Thyroid gland (tissue), 4 donors: ENCODE measurements around the gene TP53BP2. TPM values are rescaled to one million over a fixed set of nuclear protein-coding genes. Genes with fewer than 3 reads are reported as not detected.

ENCODE experiments used
- DNase-seq, 2 donors: peaks; one replicate each; pipeline ENCODE4 v3.0.0-alpha.2; 2019
- H3K27ac ChIP-seq, 3 donors: fragments of 200-600 bp; sonication (generic); 1 replicate in 2 of 3; 2 replicates in 1 of 3; pipeline ENCODE4 v1.5.1; 2016 to 2019; ENCODE audit warnings: mild to moderate bottlenecking in 1 of 3, moderate library complexity in 1 of 3
- H3K27me3 ChIP-seq: fragments of 200-600 bp; sonication (generic); one replicate; pipeline ENCODE4 v1.5.1; 2019
- H3K36me3 ChIP-seq, 2 donors: fragments of 200-600 bp; sonication (generic); one replicate each; pipeline ENCODE4 v1.5.1; 2016 to 2019
- H3K4me1 ChIP-seq, 2 donors: fragments of 200-600 bp; sonication (generic); one replicate each; pipeline ENCODE4 v1.5.1; 2017 to 2019
- H3K4me3 ChIP-seq, 3 donors: fragments of 200-600 bp; sonication (generic); replicated peaks in 1 of 3; 1 replicate in 2 of 3; 2 replicates in 1 of 3; pipeline ENCODE4 v1.5.1; 2016; ENCODE audit warnings: mild to moderate bottlenecking in 1 of 3
- H3K9me3 ChIP-seq: fragments of 200-600 bp; sonication (generic); one replicate; pipeline ENCODE4 v1.5.1; 2017
- CTCF ChIP-seq, 6 experiments: fragments of 200-600 bp in 3 of 6; fragments of 450-650 bp in 3 of 6; sonication (generic) in 3 of 6; IDR thresholded peaks; one replicate each; pipeline ENCODE4 v1.5.1; 2016 to 2019; ENCODE audit warnings: antibody characterized with exemption in 6 of 6, mild to moderate bottlenecking in 2 of 6, inconsistent platforms in 1 of 6, moderate library complexity in 1 of 6
- POLR2A ChIP-seq, 2 donors: fragments of 450-650 bp; IDR thresholded peaks; one replicate each; pipeline ENCODE4 v1.6.1; 2017; ENCODE audit warnings: antibody characterized with exemption in 2 of 2, mild to moderate bottlenecking in 2 of 2, moderate library complexity in 1 of 2
- WGBS, 2 donors: methylation state at CpG; one replicate each; pipeline ENCODE4 v1.1.5; 2017; 5-methylcytosine and 5-hydroxymethylcytosine counted together
- intact Hi-C: fragments of 100-400 bp; cut with DNase I; formaldehyde crosslinking; loops from one replicate; pipeline ENCODE4 v1.15.1; 2023
- total RNA-seq, 4 donors: library from RNA; depleted of rRNA; stranded (reverse); fragments of >200 nt; gene quantifications; one replicate each; pipeline ENCODE4 v1.2.3, GENCODE V29; 2016

Gene TP53BP2
- total RNA-seq, 4 donors from 2014 or later, result 58.2 to 98.0 (median 76.1) TPM

GRCh38 chr1:223755432-223755792, 90.3 kb downstream of the TP53BP2 start:
- H3K9me3 ChIP-seq, result no peaks in the 10 kb centered on the region
- H3K27ac ChIP-seq, result no peak overlapping the region
- no peak for TF ChIP-seq CTCF (IDR thresholded peaks at IDR 0.05)
- no peak for TF ChIP-seq POLR2A (IDR thresholded peaks at IDR 0.05)
- intact Hi-C loops, result loop anchor here (10.0 kb wide), 1 partner anchor 61 kb away; no protein-coding TSS in a partner anchor
- H3K27me3 ChIP-seq, result no peaks in the 10 kb centered on the region
- H3K36me3 ChIP-seq, result peaks cover 59 to 73% of the 10 kb centered on the region in 2 donors
- H3K4me1 ChIP-seq, result peaks cover 0 to 2% of the 10 kb centered on the region in 2 donors
- no peak for DNase-seq
- H3K4me3 ChIP-seq, result no peak overlapping the region
- WGBS, 2 donors, result 87 to 94% methylated on average over 9 of the region's 9 CpGs

- H3K36me3 ChIP-seq, result peaks cover 64 to 76% of the 10 kb centered on the region in 2 donors
- WGBS, 2 donors, result 93 to 95% methylated on average over 17 of the region's 17 CpGs
Measured at GRCh38 chr1:223754681-223755431, 90.9 kb downstream of the TP53BP2 start.

GRCh38 chr1:223752721-223753515, 92.8 kb downstream of the TP53BP2 start:
- 83 to 87% methylated on average over 15 of the region's 15 CpGs for WGBS, 2 donors
- intact Hi-C loops, result loop anchor here (10.0 kb wide), 1 partner anchor 58 kb away; no protein-coding TSS in a partner anchor
- Histone ChIP-seq H3K36me3 (peaks cover 63 to 72% of the 10 kb centered on the region in 2 donors), H3K27me3 (no peaks in the 10 kb centered on the region), H3K27ac (no peak overlapping the region), H3K4me1 (peaks cover 7 to 15% of the 10 kb centered on the region in 2 donors), H3K4me3 (no peak overlapping the region), H3K9me3 (no peaks in the 10 kb centered on the region)
- DNase-seq, result no peak
- no peak for TF ChIP-seq CTCF (IDR thresholded peaks at IDR 0.05)

More at GRCh38 chr1:223754681-223755431, 90.9 kb downstream of the TP53BP2 start:
- TF ChIP-seq CTCF (IDR thresholded peaks at IDR 0.05), result no peak
- TF ChIP-seq POLR2A (IDR thresholded peaks at IDR 0.05), result no peak
- intact Hi-C loops, result loop anchor here (10.0 kb wide), 1 partner anchor 60 kb away; no protein-coding TSS in a partner anchor
- no peak overlapping the region for H3K27ac ChIP-seq
- no peak overlapping the region for H3K4me3 ChIP-seq
- no peaks in the 10 kb centered on the region for H3K27me3 ChIP-seq
- H3K9me3 ChIP-seq, result no peaks in the 10 kb centered on the region
- H3K4me1 ChIP-seq, result no peaks in the 10 kb centered on the region
- no peak for DNase-seq

GRCh38 chr1:223751696-223752095, 94.1 kb downstream of the TP53BP2 start:
- intact Hi-C loops, result loop anchor here (10.0 kb wide), 1 partner anchor 57 kb away; no protein-coding TSS in a partner anchor
- Histone ChIP-seq H3K36me3 (peaks cover 62 to 71% of the 10 kb centered on the region in 2 donors), H3K4me3 (no peak overlapping the region), H3K27ac (no peak overlapping the region), H3K9me3 (no peaks in the 10 kb centered on the region), H3K27me3 (no peaks in the 10 kb centered on the region), H3K4me1 (peaks cover 10 to 23% of the 10 kb centered on the region in 2 donors)
- WGBS, 2 donors, result 90 to 92% methylated on average over 4 of the region's 4 CpGs
- DNase-seq, result no peak
- TF ChIP-seq POLR2A (IDR thresholded peaks at IDR 0.05) (no peak), CTCF (IDR thresholded peaks at IDR 0.05) (no peak)
